HG02571 (cell line): Measurements from ENCODE around the gene MRPS15.
"Not testable (repeated sequence)": the region's sequence is repeated elsewhere in the genome, so short reads cannot be mapped to it uniquely, and the experiment has no call there.

ENCODE experiments used
- ATAC-seq: cut with Tn5 transposase; IDR thresholded peaks from one replicate; pipeline ENCODE4 v1.9.1; 2021; ENCODE audit warnings: mild to moderate bottlenecking, moderate library complexity; ENCODE audit not compliant: unreplicated experiment

The MRPS15 gene

GRCh38 chr1:36484099-36484498 lies 19.9 kb upstream of the MRPS15 start:
- no peak for ATAC-seq

- no peak for ATAC-seq
Measured at GRCh38 chr1:36482724-36483388, 18.7 kb upstream of the MRPS15 start, which contains the start of gene CSF3R. Gene CSF3R, minus strand, starts transcription at chr1:36482913. Its CDS starts 3,417 bp downstream, at chr1:36479496.

GRCh38 chr1:36481771-36482723 lies 17.9 kb upstream of the MRPS15 start:
- no peak for ATAC-seq

GRCh38 chr1:36481091-36481490 lies 16.9 kb upstream of the MRPS15 start:
- ATAC-seq: no peak

- no peak for ATAC-seq
Measured at GRCh38 chr1:36480161-36480560, 16.0 kb upstream of the MRPS15 start.

GRCh38 chr1:36479505-36480051 lies 15.4 kb upstream of the MRPS15 start:
- no peak for ATAC-seq

- not testable (repeated sequence) for ATAC-seq
Measured at GRCh38 chr1:36477615-36478014, 13.4 kb upstream of the MRPS15 start.

GRCh38 chr1:36476945-36477344 lies 12.8 kb upstream of the MRPS15 start:
- ATAC-seq: no peak

GRCh38 chr1:36475910-36476604 lies 11.9 kb upstream of the MRPS15 start:
- ATAC-seq: no peak

- no peak for ATAC-seq
Measured at GRCh38 chr1:36475341-36475740, 11.2 kb upstream of the MRPS15 start.

- no peak for ATAC-seq
Measured at GRCh38 chr1:36472656-36473055, 8.5 kb upstream of the MRPS15 start.

GRCh38 chr1:36471830-36472641 lies 7.9 kb upstream of the MRPS15 start:
- ATAC-seq: no peak

- ATAC-seq: no peak
Measured at GRCh38 chr1:36469163-36469562, 5.0 kb upstream of the MRPS15 start.

- no peak for ATAC-seq
Measured at GRCh38 chr1:36467700-36468455, 3.7 kb upstream of the MRPS15 start.

- no peak for ATAC-seq
Measured at GRCh38 chr1:36467027-36467410, 2.8 kb upstream of the MRPS15 start.

- ATAC-seq: no peak
Measured at GRCh38 chr1:36466370-36467026, 2.3 kb upstream of the MRPS15 start.

GRCh38 chr1:36465731-36466369 lies 1.7 kb upstream of the MRPS15 start:
- ATAC-seq: no peak

GRCh38 chr1:36464605-36465393 lies 615 bp upstream of the MRPS15 start:
- peak; percentile 28 for ATAC-seq
